GM12878 (cell line): ENCODE data around the gene ACAT2. TPM values are rescaled to one million over a fixed set of nuclear protein-coding genes. Genes with fewer than 3 reads are reported as not detected.

ENCODE experiments used
- ATAC-seq: fragments of 200-7000 bp; cut with Tn5 transposase; 3 replicates; pipeline ENCODE4 v1.9.1; 2020; ENCODE audit warnings: mild to moderate bottlenecking, moderate library complexity
- BruUV-seq: library from RNA; stranded (reverse); fragments of 400-500 nt; replicated peaks from 2 replicates; lab custom pipeline; 2021; lab: Mats Ljungman, UMichigan
- CTCF ChIA-PET: fragments of 300-600 bp; sonication (Branson Sonifier 250); formaldehyde crosslinking; extraction: SDS; loops from one replicate; lab custom pipeline; 2021; ENCODE audit warnings: inconsistent platforms; lab: Yijun Ruan, JAX
- POLR2A ChIA-PET: fragments of 350-600 bp; formaldehyde crosslinking; extraction: SDS; loops from one replicate; lab custom pipeline; 2021; ENCODE audit warnings: inconsistent platforms; lab: Charles Lee
- RAD21 ChIA-PET: fragments of 300-600 bp; sonication (Branson Sonifier 250); formaldehyde crosslinking; loops from one replicate; lab custom pipeline; 2023; ENCODE audit warnings: antibody characterized with exemption; ENCODE audit not compliant: unreplicated experiment; lab: Charles Lee
- SMC1A ChIA-PET: fragments of 300-600 bp; sonication (Branson Sonifier 250); formaldehyde crosslinking; loops from one replicate; lab custom pipeline; 2023; ENCODE audit not compliant: unreplicated experiment, uncharacterized antibody; lab: Charles Lee
- DNase-seq: peaks from one replicate; pipeline ENCODE4 v3.0.0-alpha.2; 2011; ENCODE audit warnings: low read depth, low spot score
- FAIRE-seq: peaks from 3 replicates; lab custom pipeline; 2011; peaks lifted over from hg19 to GRCh38; lab: Jason Lieb, UNC
- H2AFZ ChIP-seq: 2 replicates; pipeline ENCODE4 v1.6.0; 2011; ENCODE audit warnings: low read depth, low read length, control low read depth; ENCODE audit not compliant: control insufficient read depth
- H3K27ac ChIP-seq: 2 replicates; pipeline ENCODE4 v1.5.1; 2011; ENCODE audit warnings: control low read depth; ENCODE audit not compliant: control insufficient read depth, insufficient read depth
- H3K27me3 ChIP-seq, 2 experiments: replicated peaks in 1 of 2; 2 replicates each; pipeline versions ENCODE4 v1.6.0 to v1.6.1; 2011; ENCODE audit warnings: low read length in 1 of 2; ENCODE audit not compliant: control insufficient read depth in 2 of 2, insufficient read depth in 2 of 2
- H3K36me3 ChIP-seq, 2 experiments: 2 replicates each; pipeline ENCODE4 v1.5.1; 2011; ENCODE audit warnings: low read length in 1 of 2; ENCODE audit not compliant: control insufficient read depth in 2 of 2, insufficient read depth in 2 of 2
- H3K4me1 ChIP-seq: 2 replicates; pipeline ENCODE4 v1.6.1; 2011; ENCODE audit warnings: mild to moderate bottlenecking, low read length, moderate library complexity, mixed read lengths; ENCODE audit not compliant: control insufficient read depth, insufficient read depth
- H3K4me2 ChIP-seq: 2 replicates; pipeline ENCODE4 v1.6.0; 2011; ENCODE audit warnings: control low read depth; ENCODE audit not compliant: control insufficient read depth, insufficient read depth
- H3K4me3 ChIP-seq: fragments of 200-600 bp; sonication (generic); 2 replicates; pipeline ENCODE4 v1.5.1; 2016
- H3K79me2 ChIP-seq: 2 replicates; pipeline ENCODE4 v1.6.0; 2011; ENCODE audit warnings: low read length; ENCODE audit not compliant: control insufficient read depth, insufficient read depth
- H3K9ac ChIP-seq: 2 replicates; pipeline ENCODE4 v1.8.0; 2011; ENCODE audit warnings: low read length, control low read depth, mixed read lengths; ENCODE audit not compliant: control insufficient read depth, insufficient read depth
- H3K9me3 ChIP-seq: replicated peaks from 3 replicates; pipeline ENCODE4 v1.5.1; 2011; ENCODE audit warnings: mild to moderate bottlenecking, low read length; ENCODE audit not compliant: control insufficient read depth, insufficient read depth
- H4K20me1 ChIP-seq: 2 replicates; pipeline ENCODE4 v1.6.0; 2011; ENCODE audit not compliant: control insufficient read depth, insufficient read depth
- BACH1 ChIP-seq: fragments of 450-650 bp; IDR thresholded peaks from 2 replicates; pipeline ENCODE4 v1.6.1; 2017; ENCODE audit warnings: mild to moderate bottlenecking, borderline replicate concordance
- EGR1 ChIP-seq, 2 experiments: IDR thresholded peaks; 1 replicate in 1 of 2; 2 replicates in 1 of 2; pipeline ENCODE4 v1.6.1; 2011 to 2012; ENCODE audit warnings: low read depth in 2 of 2, low read length in 2 of 2, borderline replicate concordance in 1 of 2, mild to moderate bottlenecking in 1 of 2, moderate library complexity in 1 of 2
- FOXK2 ChIP-seq: fragments of 450-650 bp; IDR thresholded peaks from 2 replicates; pipeline ENCODE4 v1.6.1; 2017; ENCODE audit warnings: mild to moderate bottlenecking, moderate library complexity
- GATAD2B ChIP-seq: fragments of 450-650 bp; conservative IDR thresholded peaks from 2 replicates; pipeline ENCODE4 v1.6.1; 2017; ENCODE audit warnings: low read depth, mild to moderate bottlenecking, moderate library complexity
- IRF5 ChIP-seq: fragments of 450-650 bp; IDR thresholded peaks from 2 replicates; pipeline ENCODE4 v1.6.1; 2017; ENCODE audit warnings: borderline replicate concordance
- KDM1A ChIP-seq: fragments of 200-600 bp; sonication (generic); IDR thresholded peaks from 2 replicates; pipeline ENCODE4 v1.6.1; 2016; ENCODE audit warnings: borderline replicate concordance
- MAX ChIP-seq: IDR thresholded peaks from 2 replicates; pipeline ENCODE4 v1.6.1; 2012; ENCODE audit warnings: low read depth, low read length, improper control_type of control experiment
- MYC ChIP-seq: IDR thresholded peaks from 2 replicates; pipeline ENCODE4 v1.6.1; 2011; ENCODE audit warnings: mild to moderate bottlenecking, low read length, moderate library complexity, inconsistent platforms; ENCODE audit not compliant: insufficient read depth, insufficient replicate concordance, insufficient read length, severe bottlenecking
- NFYB ChIP-seq: IDR thresholded peaks from 2 replicates; pipeline ENCODE4 v1.6.1; 2011; ENCODE audit warnings: low read depth, mild to moderate bottlenecking, low read length, improper control_type of control experiment, moderate library complexity; ENCODE audit not compliant: insufficient read depth
- PAX5 ChIP-seq: IDR thresholded peaks from 2 replicates; pipeline ENCODE4 v1.6.1; 2011; ENCODE audit warnings: low read depth, low read length, borderline replicate concordance
- RCOR1 ChIP-seq: conservative IDR thresholded peaks from 2 replicates; pipeline ENCODE4 v1.6.1; 2012; ENCODE audit warnings: low read depth, low read length, improper control_type of control experiment
- SIX5 ChIP-seq: IDR thresholded peaks from 2 replicates; pipeline ENCODE4 v1.6.1; 2011; ENCODE audit warnings: mild to moderate bottlenecking, low read depth, low read length, moderate library complexity; ENCODE audit not compliant: severe bottlenecking
- TCF12 ChIP-seq: IDR thresholded peaks from 2 replicates; pipeline ENCODE4 v1.6.1; 2011; ENCODE audit warnings: low read depth, mild to moderate bottlenecking, low read length
- ZBTB4 ChIP-seq: fragments of 450-650 bp; formaldehyde crosslinking; IDR thresholded peaks from 2 replicates; pipeline ENCODE4 v1.4.0; 2022; ENCODE audit warnings: mild to moderate bottlenecking, moderate library complexity
- ZNF384 ChIP-seq: IDR thresholded peaks from 2 replicates; pipeline ENCODE4 v1.6.1; 2012; ENCODE audit warnings: low read depth, mild to moderate bottlenecking, low read length, improper control_type of control experiment, borderline replicate concordance
- ZSCAN29 ChIP-seq: fragments of 450-650 bp; IDR thresholded peaks from 2 replicates; pipeline ENCODE4 v1.6.1; 2017; ENCODE audit warnings: mild to moderate bottlenecking, moderate library complexity
- WGBS: methylation state at CpG from one replicate; pipeline ENCODE4 v1.1.6; 2016; ENCODE audit warnings: low lambda C conversion rate; ENCODE audit not compliant: insufficient replicate concordance, insufficient coverage; ENCODE audit errors: missing lambda C conversion rate; 5-methylcytosine and 5-hydroxymethylcytosine counted together
- in situ Hi-C: fragments of 300-500 bp; cut with MboI; formaldehyde crosslinking; loops from 9 replicates; pipeline ENCODE4 v1.14.3; 2018; ENCODE audit warnings: mixed read lengths
- intact Hi-C: fragments of 100-400 bp; cut with micrococcal nuclease; formaldehyde crosslinking; loops from one replicate; pipeline ENCODE4 v1.14.2; 2022; ENCODE audit not compliant: unreplicated experiment
- polyA plus RNA-seq, 11 experiments: library from polyadenylated mRNA; depleted of rRNA in 4 of 11; unstranded in 6 of 11; stranded (reverse) in 5 of 11; fragments of >200 nt; fragmentation: Nextera tagmentation in 4 of 11; fragmentation: Illumina TruSeq in 1 of 11; extraction: Ambion mirVana in 4 of 11; extraction: Trizol in 1 of 11; gene quantifications; 1 replicate in 1 of 11; 2 replicates in 10 of 11; pipeline versions ENCODE4 v1.2.1 to v1.2.3, GENCODE V29; 2011 to 2016; ENCODE audit warnings: inconsistent platforms in 2 of 11, missing spikeins in 2 of 11, low read depth in 1 of 11
- total RNA-seq, 4 experiments: library from RNA; depleted of rRNA in 3 of 4; stranded (reverse); fragments of >200 nt in 3 of 4; fragmentation: Illumina TruSeq in 1 of 4; extraction: Trizol in 1 of 4; gene quantifications; 2 replicates each; pipeline versions ENCODE4 v1.2.1 to v1.2.3, GENCODE V29; 2013 to 2021

ACAT2 gene
- total and polyA plus RNA-seq, 10 of the 15 experiments (the other 5 are each of a cell fraction or from before 2014, with no cell fraction given): 87.9 to 257 (median 132) TPM

GRCh38 chr6:159716247-159717096, 45.4 kb upstream of the ACAT2 start (continued):
- TF ChIP-seq ZSCAN29 (no peak), FOXK2 (no peak), EGR1 (IDR thresholded peaks at IDR 0.05; ENCODE audit: borderline replicate concordance in 1 of 2, low read depth in 2 of 2, low read length in 2 of 2) (no peak), GATAD2B (no peak)

- Histone ChIP-seq H3K27ac (no peak overlapping the region), H3K79me2 (peaks cover 10% of the 10 kb centered on the region), H3K4me3 (no peak overlapping the region), H2AFZ (no peak overlapping the region), H3K9ac (no peak overlapping the region), H3K9me3 (no peaks in the 10 kb centered on the region; the same call in 2 of the 3 replicates), H3K4me2 (no peak overlapping the region), H3K36me3 (no peaks in the 10 kb centered on the region), H3K4me1 (no peaks in the 10 kb centered on the region), H3K27me3 (no peaks in the 10 kb centered on the region), H4K20me1 (no peaks in the 10 kb centered on the region)
- BruUV-seq: no TSS peak
- intact Hi-C loops (no loop called here), in situ Hi-C loops (loop anchor here (25.0 kb wide), 1 partner anchor 744 kb away; no protein-coding TSS in a partner anchor)
- ChIA-PET SMC1A (interaction anchor here (0.9 to 1.8 kb wide), 2 partner anchors 28 to 43 kb away, joined by 3 to 4 read pairs; partner anchors contain the start of gene ACAT2), CTCF (interaction anchor here (0.7 to 3.9 kb wide), 9 partner anchors 11 to 248 kb away, joined by 3 to 15 read pairs (median 3); no protein-coding TSS in a partner anchor), RAD21 (interaction anchor here (0.6 to 0.8 kb wide), 2 partner anchors 116 to 134 kb away, joined by 3 to 4 read pairs; no protein-coding TSS in a partner anchor), POLR2A (interaction anchor here (1.5 kb wide), 1 partner anchor 24 kb away, joined by 4 read pairs; no protein-coding TSS in a partner anchor)
- no peak for ATAC-seq
- WGBS: 96% methylated on average over 3 of the region's 3 CpGs
- DNase-seq: no peak
- no peak for FAIRE-seq
- TF ChIP-seq PAX5 (no peak), ZBTB4 (CRISPR knock-in tag) (no peak), TCF12 (no peak), BACH1 (no peak), MAX (no peak), GATAD2B (no peak), IRF5 (no peak), MYC (no peak), SIX5 (no peak), ZNF384 (no peak), RCOR1 (no peak), KDM1A (no peak), NFYB (no peak)
Observed at GRCh38 chr6:159718634-159719033, 43.2 kb upstream of the ACAT2 start.
